NB4 (cell line): ENCODE data around the gene DOCK6.

Source experiments
- CTCF ChIP-seq: IDR thresholded peaks from one replicate; pipeline ENCODE4 v1.5.1; 2012; ENCODE audit warnings: low read depth, low read length
- MYC ChIP-seq: IDR thresholded peaks from 2 replicates; pipeline ENCODE4 v1.6.1; 2011; ENCODE audit warnings: low read depth, low read length

GRCh38 chr19:11214387-11214786 is 47.9 kb downstream of the DOCK6 start:
- TF ChIP-seq CTCF (no peak), MYC (no peak)
